SIG-M5 treated with dmso at 0.1 percent for 504 hours (cell line): ENCODE data around the gene TRIML2.
"Not testable (repeated sequence)": the region's sequence is repeated elsewhere in the genome, so short reads cannot be mapped to it uniquely, and the experiment has no call there.

ENCODE experiments used
- DNase-seq: peaks from one replicate; lab custom pipeline; 2025; ENCODE audit not compliant: unreplicated experiment; lab: John Stamatoyannopoulos, UW

The TRIML2 gene

GRCh38 chr4:188107931-188108843 is 1.2 kb downstream of the TRIML2 start:
- no peak for DNase-seq

- no peak for DNase-seq
Measured at GRCh38 chr4:188106454-188106853, 2.9 kb downstream of the TRIML2 start.

GRCh38 chr4:188092824-188093223 is 16.6 kb downstream of the TRIML2 start:
- DNase-seq: no peak

GRCh38 chr4:188086858-188087257 is 22.5 kb downstream of the TRIML2 start:
- DNase-seq: no peak

- no peak for DNase-seq
Measured at GRCh38 chr4:188082796-188083195, 26.6 kb downstream of the TRIML2 start.

- DNase-seq: no peak
Measured at GRCh38 chr4:188078116-188078515, 31.3 kb downstream of the TRIML2 start.

- no peak for DNase-seq
Measured at GRCh38 chr4:188076169-188076568, 33.2 kb downstream of the TRIML2 start.

GRCh38 chr4:188061083-188061482 is 48.3 kb downstream of the TRIML2 start:
- DNase-seq: no peak

GRCh38 chr4:188053302-188053701 is 56.1 kb downstream of the TRIML2 start:
- no peak for DNase-seq

GRCh38 chr4:188046657-188047056 is 62.7 kb downstream of the TRIML2 start:
- no peak for DNase-seq

GRCh38 chr4:188045461-188045860 is 63.9 kb downstream of the TRIML2 start:
- not testable (repeated sequence) for DNase-seq

- DNase-seq: no peak
Measured at GRCh38 chr4:188043154-188043553, 66.2 kb downstream of the TRIML2 start.

- no peak for DNase-seq
Measured at GRCh38 chr4:188042191-188042590, 67.2 kb downstream of the TRIML2 start.

GRCh38 chr4:188041721-188042120 is 67.7 kb downstream of the TRIML2 start:
- no peak for DNase-seq
